Measurements from ENCODE around the gene LRCH1.
"Not testable (repeated sequence)": the region's sequence is repeated elsewhere in the genome, so short reads cannot be mapped to it uniquely, and the experiment has no call there.

LRCH1 gene, protein sequence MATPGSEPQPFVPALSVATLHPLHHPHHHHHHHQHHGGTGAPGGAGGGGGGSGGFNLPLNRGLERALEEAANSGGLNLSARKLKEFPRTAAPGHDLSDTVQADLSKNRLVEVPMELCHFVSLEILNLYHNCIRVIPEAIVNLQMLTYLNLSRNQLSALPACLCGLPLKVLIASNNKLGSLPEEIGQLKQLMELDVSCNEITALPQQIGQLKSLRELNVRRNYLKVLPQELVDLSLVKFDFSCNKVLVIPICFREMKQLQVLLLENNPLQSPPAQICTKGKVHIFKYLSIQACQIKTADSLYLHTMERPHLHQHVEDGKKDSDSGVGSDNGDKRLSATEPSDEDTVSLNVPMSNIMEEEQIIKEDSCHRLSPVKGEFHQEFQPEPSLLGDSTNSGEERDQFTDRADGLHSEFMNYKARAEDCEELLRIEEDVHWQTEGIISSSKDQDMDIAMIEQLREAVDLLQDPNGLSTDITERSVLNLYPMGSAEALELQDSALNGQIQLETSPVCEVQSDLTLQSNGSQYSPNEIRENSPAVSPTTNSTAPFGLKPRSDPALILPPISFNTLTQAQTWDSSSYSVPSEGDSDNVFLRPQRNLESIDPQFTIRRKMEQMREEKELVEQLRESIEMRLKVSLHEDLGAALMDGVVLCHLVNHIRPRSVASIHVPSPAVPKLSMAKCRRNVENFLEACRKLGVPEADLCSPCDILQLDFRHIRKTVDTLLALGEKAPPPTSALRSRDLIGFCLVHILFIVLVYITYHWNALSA

GRCh38 chr13:46552889-46553520 lies at the start of gene LRCH1:
TSS of gene LRCH1 (plus strand) at chr13:46553170. CDS start at chr13:46553397, 227 bp downstream.
- no peak for FAIRE-seq

DNA sequence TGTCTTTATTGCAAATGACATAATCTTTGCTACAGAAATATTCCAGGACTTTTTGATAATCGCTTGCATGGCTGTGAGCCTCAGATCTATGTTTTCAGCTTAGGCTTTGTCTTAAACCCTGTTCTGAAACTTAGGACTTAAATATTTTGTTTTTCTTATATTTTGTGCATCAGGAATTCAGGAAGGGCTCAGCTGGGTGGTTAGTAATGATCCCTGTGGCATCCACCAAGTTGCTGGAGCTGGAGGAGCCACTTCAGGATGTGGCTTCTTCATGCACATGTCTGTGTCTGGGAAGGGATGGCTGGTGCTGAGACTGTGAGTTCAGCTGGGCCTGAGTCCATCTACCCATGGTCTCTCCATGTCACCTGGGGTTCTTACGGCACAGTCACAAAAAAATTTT lies 48.9 kb upstream of the LRCH1 start:
- FAIRE-seq, result no peak

- FAIRE-seq, result no peak
Measured at GRCh38 chr13:46507981-46508380, 45.0 kb upstream of the LRCH1 start.

DNA sequence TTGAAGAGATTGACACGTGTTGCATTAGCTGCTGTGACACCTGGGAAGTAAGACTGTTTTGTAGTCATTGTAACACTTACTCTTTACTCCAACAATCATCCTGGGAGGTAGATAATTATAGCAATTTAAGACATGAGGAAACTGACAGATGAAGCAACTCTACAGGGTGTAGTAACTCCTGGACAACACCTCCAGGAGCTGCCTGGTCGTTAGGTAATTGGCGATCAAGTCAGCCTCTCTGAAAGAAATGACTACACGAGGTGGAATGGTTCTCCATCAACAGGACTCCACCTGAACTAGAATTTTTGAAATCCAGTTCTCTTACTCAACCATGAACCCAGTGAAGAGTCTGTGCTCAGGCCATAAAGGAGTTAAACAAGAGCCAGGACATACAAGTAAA lies 43.0 kb upstream of the LRCH1 start:
- no peak for FAIRE-seq

- FAIRE-seq, result no peak
Measured at GRCh38 chr13:46515803-46516202, 37.2 kb upstream of the LRCH1 start.

DNA sequence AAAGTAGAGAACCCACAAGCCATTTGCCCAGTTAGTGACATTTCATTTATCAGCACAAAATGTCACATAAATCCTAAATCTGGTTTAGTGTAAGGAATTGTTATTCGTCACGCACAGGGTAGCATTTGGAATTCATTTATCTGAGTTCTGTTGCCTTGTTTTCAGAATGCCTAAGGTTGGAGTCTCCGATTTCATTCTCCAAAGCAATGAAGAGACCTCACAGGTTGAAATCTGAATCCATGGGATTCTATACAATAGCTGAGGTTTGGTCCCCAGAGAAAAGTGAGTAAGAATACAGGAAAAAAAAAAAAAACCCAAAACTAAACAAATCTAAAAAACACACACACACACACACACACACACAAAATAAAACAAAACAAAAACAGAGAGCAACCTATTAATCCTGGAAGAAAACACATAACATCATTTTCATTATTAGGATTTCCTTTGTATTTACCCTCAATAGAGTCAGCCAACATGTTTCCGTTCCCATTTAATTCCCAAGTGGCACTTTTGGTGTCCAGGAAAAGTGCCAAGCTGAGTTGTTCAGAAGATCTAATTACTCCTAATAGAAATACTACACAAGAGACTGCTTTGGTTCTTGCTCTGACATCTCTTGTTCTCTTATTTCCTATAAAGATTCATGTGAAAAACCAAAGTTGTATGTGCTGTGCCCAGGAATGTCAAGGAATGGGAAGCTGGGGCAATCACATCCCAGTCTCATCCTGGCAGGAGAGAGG lies 36.2 kb upstream of the LRCH1 start:
- no peak for FAIRE-seq

GRCh38 chr13:46517748-46518147 lies 35.2 kb upstream of the LRCH1 start:
- not testable (repeated sequence) for FAIRE-seq

- no peak for FAIRE-seq
Measured at GRCh38 chr13:46519182-46519581, 33.8 kb upstream of the LRCH1 start.

GRCh38 chr13:46520166-46520565 lies 32.8 kb upstream of the LRCH1 start:
- no peak for FAIRE-seq

DNA sequence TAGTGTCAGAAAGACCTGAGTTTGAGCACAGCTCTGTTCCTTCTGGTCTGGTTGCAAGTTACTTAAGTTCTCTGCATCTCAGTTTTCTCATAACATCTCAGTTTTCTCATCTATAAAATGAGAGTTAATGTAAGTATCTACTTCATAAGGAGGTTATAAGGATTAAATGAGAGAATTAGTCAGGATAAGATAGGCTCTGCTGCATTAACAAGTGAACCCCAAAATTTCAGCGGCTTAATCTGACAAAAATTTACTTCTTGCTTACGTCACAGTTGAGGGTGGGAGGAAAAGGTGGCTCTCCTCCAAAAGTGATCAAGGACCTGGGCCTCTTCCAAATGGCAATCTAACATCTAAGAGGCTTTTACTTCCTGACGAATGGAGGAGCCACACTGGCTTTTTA lies 31.5 kb upstream of the LRCH1 start:
- no peak for FAIRE-seq

DNA sequence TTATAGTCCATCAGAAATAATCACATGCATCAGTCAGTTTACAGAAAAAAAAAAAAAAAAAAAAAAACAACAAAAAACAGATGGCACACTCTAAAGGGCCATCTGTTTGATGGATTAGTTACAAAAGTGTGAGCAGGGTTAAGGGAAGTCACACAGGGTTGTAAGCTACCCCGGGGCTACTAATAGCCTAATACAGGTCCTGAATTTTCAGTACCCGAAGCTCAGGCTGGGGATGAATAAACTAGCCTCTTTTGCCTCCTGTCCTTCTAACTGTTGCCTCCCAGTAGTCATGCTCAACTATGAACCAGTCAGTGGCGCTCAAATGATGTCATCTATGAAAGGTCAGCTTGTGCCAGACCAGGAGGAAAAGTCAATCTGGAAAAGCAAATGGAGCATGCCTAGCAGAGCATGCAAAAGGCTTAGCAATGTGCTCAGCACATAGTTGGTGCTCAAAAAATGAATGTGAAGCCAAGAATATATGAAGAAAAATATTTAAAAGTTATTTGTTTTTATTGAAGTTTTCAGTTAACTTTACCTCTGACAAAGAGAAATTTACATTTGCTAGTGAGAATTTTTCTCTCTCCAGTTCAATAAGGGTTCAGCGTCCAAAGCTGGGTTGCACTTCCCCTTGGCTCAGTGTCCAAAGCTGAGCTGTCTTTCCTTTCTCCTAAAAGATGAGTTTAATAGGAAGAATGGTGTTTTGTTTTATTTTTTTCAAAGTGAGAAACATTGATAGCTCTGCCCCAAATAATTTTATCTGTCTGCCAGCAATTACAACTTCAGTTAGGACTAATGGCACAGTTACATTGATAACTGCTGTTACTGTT lies 30.8 kb upstream of the LRCH1 start:
- FAIRE-seq, result no peak

GRCh38 chr13:46522748-46523030 lies 30.3 kb upstream of the LRCH1 start:
- FAIRE-seq, result no peak

GRCh38 chr13:46523972-46524752 lies 28.8 kb upstream of the LRCH1 start:
- no peak for FAIRE-seq

GRCh38 chr13:46526100-46526735 lies 26.8 kb upstream of the LRCH1 start:
- no peak for FAIRE-seq

- no peak for FAIRE-seq
Measured at GRCh38 chr13:46526740-46527139, 26.2 kb upstream of the LRCH1 start.

GRCh38 chr13:46527237-46527636 lies 25.7 kb upstream of the LRCH1 start:
- no peak for FAIRE-seq

DNA sequence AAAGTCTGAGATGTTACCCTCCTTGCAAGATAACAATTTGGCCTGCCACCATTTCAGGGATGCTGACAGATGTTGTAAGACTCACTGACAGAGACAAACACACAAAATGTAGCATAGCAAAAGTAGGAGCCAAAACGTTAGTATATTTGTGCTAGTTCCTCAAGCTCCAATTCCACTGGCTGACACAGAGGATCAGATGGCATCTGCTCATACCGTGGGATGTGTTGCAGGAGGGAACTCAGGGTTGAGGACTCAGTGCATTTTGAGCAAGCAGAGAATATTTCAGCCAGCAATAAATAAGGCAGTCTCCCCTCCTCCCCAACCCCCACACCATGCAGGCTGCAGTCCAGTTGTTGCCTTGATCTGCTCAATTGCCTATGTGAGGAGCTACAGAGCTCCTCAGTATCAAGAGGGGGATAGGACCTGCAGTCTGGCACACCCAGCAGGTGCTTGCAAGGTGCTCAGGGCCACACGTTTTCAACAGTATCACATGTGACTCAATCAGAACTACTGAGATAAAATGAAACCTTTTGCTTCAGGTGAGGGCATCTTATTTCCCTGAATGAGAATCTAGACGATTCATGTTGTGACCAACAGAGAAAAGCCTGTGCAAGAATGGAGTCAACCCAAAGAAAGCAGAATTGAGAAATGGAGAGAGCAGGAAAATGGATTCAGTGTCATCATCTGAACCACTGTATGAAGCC lies 23.6 kb upstream of the LRCH1 start:
- FAIRE-seq, result no peak

- FAIRE-seq, result no peak
Measured at GRCh38 chr13:46530084-46530935, 22.7 kb upstream of the LRCH1 start.

GRCh38 chr13:46531953-46532352 lies 21.0 kb upstream of the LRCH1 start:
- FAIRE-seq, result no peak
